ENCODE measurements around the gene SUGCT. TPM values are rescaled to one million over a fixed set of nuclear protein-coding genes. Genes with fewer than 3 reads are reported as not detected.

Gene SUGCT
- total RNA-seq, 1 experiment from 2014 or later = 1.5 TPM

- Histone ChIP-seq H3K27me3 (replicated peaks; ENCODE audit: insufficient read depth, low read depth, low read length, poor library complexity) (peaks cover 17% of the 10 kb centered on the region), H3K9me3 (ENCODE audit: low read depth, low read length, poor library complexity, severe bottlenecking) (no peaks in the 10 kb centered on the region), H3K27ac (ENCODE audit: low read depth, low read length, poor library complexity, severe bottlenecking) (no peak overlapping the region), H3K4me1 (ENCODE audit: insufficient read depth, low read length, poor library complexity, severe bottlenecking) (no peaks in the 10 kb centered on the region), H3K36me3 (ENCODE audit: insufficient read depth, low read length, poor library complexity, severe bottlenecking) (no peaks in the 10 kb centered on the region), H3K4me3 (ENCODE audit: low read depth, low read length, poor library complexity, severe bottlenecking) (no peak overlapping the region)
- TF ChIP-seq CTCF (conservative IDR thresholded peaks at IDR 0.05; ENCODE audit: low read depth, low read length) = no peak
- no peak for TF ChIP-seq EZH2 (IDR thresholded peaks at IDR 0.05; ENCODE audit: borderline replicate concordance, low read depth, low read length, poor library complexity, severe bottlenecking)
- BruUV-seq (replicated peaks) = no TSS peak
- no peak for DNase-seq (ENCODE audit: low spot score)
- POLR2A ChIA-PET (ENCODE audit: low non-redundant PET) = no interaction called here
- CTCF ChIA-PET = interaction anchor here (0.8 kb wide), 1 partner anchor 400 kb away, joined by 3 read pairs; no protein-coding TSS in a partner anchor
- intact Hi-C loops (cut with micrococcal nuclease; ENCODE audit: unreplicated experiment) = no loop called here
These were observed 660.8 kb downstream of the SUGCT start for GRCh38 chr7:40795607-40796006.

GRCh38 chr7:40796723-40797122 lies 661.9 kb downstream of the SUGCT start:
- intact Hi-C loops (cut with micrococcal nuclease; ENCODE audit: unreplicated experiment) = no loop called here
- Histone ChIP-seq H3K4me3 (ENCODE audit: low read depth, low read length, poor library complexity, severe bottlenecking) (no peak overlapping the region), H3K36me3 (ENCODE audit: insufficient read depth, low read length, poor library complexity, severe bottlenecking) (no peaks in the 10 kb centered on the region), H3K27ac (ENCODE audit: low read depth, low read length, poor library complexity, severe bottlenecking) (no peak overlapping the region), H3K27me3 (replicated peaks; ENCODE audit: insufficient read depth, low read depth, low read length, poor library complexity) (peaks cover 17% of the 10 kb centered on the region), H3K4me1 (ENCODE audit: insufficient read depth, low read length, poor library complexity, severe bottlenecking) (no peaks in the 10 kb centered on the region), H3K9me3 (ENCODE audit: low read depth, low read length, poor library complexity, severe bottlenecking) (no peaks in the 10 kb centered on the region)
- no peak for DNase-seq (ENCODE audit: low spot score)
- no peak for TF ChIP-seq EZH2 (IDR thresholded peaks at IDR 0.05; ENCODE audit: borderline replicate concordance, low read depth, low read length, poor library complexity, severe bottlenecking)
- TF ChIP-seq CTCF (conservative IDR thresholded peaks at IDR 0.05; ENCODE audit: low read depth, low read length) = no peak
- BruUV-seq (replicated peaks) = no TSS peak
- CTCF ChIA-PET = no interaction called here
- POLR2A ChIA-PET (ENCODE audit: low non-redundant PET) = no interaction called here

- ChIA-PET POLR2A (ENCODE audit: low non-redundant PET) (no interaction called here), CTCF (no interaction called here)
- no peak overlapping the region for H3K4me3 ChIP-seq (ENCODE audit: low read depth, low read length, poor library complexity, severe bottlenecking)
- H3K27me3 ChIP-seq (replicated peaks; ENCODE audit: insufficient read depth, low read depth, low read length, poor library complexity) = peaks cover 17% of the 10 kb centered on the region
- no TSS peak for BruUV-seq (replicated peaks)
- no peak for DNase-seq (ENCODE audit: low spot score)
- H3K36me3 ChIP-seq (ENCODE audit: insufficient read depth, low read length, poor library complexity, severe bottlenecking) = no peaks in the 10 kb centered on the region
- TF ChIP-seq CTCF (conservative IDR thresholded peaks at IDR 0.05; ENCODE audit: low read depth, low read length) (no peak), EZH2 (IDR thresholded peaks at IDR 0.05; ENCODE audit: borderline replicate concordance, low read depth, low read length, poor library complexity, severe bottlenecking) (no peak)
- no peaks in the 10 kb centered on the region for H3K9me3 ChIP-seq (ENCODE audit: low read depth, low read length, poor library complexity, severe bottlenecking)
- H3K27ac ChIP-seq (ENCODE audit: low read depth, low read length, poor library complexity, severe bottlenecking) = no peak overlapping the region
- intact Hi-C loops (cut with micrococcal nuclease; ENCODE audit: unreplicated experiment) = no loop called here
- H3K4me1 ChIP-seq (ENCODE audit: insufficient read depth, low read length, poor library complexity, severe bottlenecking) = no peaks in the 10 kb centered on the region
These were observed 663.8 kb downstream of the SUGCT start for GRCh38 chr7:40798613-40799012.

Data from A673 (cell line).